H1 (cell line): ENCODE measurements around the gene RASGEF1C. TPM values are rescaled to one million over a fixed set of nuclear protein-coding genes. Genes with fewer than 3 reads are reported as not detected.
A peak's percentile ranks its signal among the peaks of the same experiment; 100 is the strongest.

ENCODE experiments used
- CTCF ChIA-PET: fragments of 300-600 bp; sonication (Branson Sonifier 250); formaldehyde crosslinking; loops from one replicate; lab custom pipeline; 2021; ENCODE audit not compliant: partially characterized antibody; lab: Charles Lee
- POLR2A ChIA-PET: fragments of 300-600 bp; sonication (Branson Sonifier 250); formaldehyde crosslinking; loops from one replicate; lab custom pipeline; 2021; ENCODE audit warnings: inconsistent platforms; ENCODE audit not compliant: partially characterized antibody; lab: Charles Lee
- DNase-seq, 2 experiments: peaks; one replicate each; pipeline versions ENCODE4 v3.0.0 to v3.0.0-alpha.2; 2010 to 2022; ENCODE audit warnings: low spot score in 2 of 2, low read depth in 1 of 2, mixed read lengths in 1 of 2
- FAIRE-seq: peaks from 2 replicates; lab custom pipeline; 2011; peaks lifted over from hg19 to GRCh38; lab: Jason Lieb, UNC
- H2AFZ ChIP-seq: 2 replicates; pipeline ENCODE4 v1.8.1; 2012; ENCODE audit warnings: low read length, inconsistent platforms
- H2AK5ac ChIP-seq: 2 replicates; pipeline ENCODE4 v1.6.1; 2013; ENCODE audit warnings: low read depth, low read length
- H2BK120ac ChIP-seq: replicated peaks from 2 replicates; pipeline ENCODE3; 2013; ENCODE audit warnings: low read depth, low read length, inconsistent platforms
- H2BK12ac ChIP-seq: 2 replicates; pipeline ENCODE4 v1.6.1; 2013; ENCODE audit warnings: low read depth, low read length
- H2BK15ac ChIP-seq: 2 replicates; pipeline ENCODE4 v1.6.1; 2013; ENCODE audit warnings: low read length
- H2BK20ac ChIP-seq: 2 replicates; pipeline ENCODE4 v1.6.1; 2013; ENCODE audit warnings: low read length
- H2BK5ac ChIP-seq: 2 replicates; pipeline ENCODE4 v1.6.1; 2013; ENCODE audit warnings: low read depth, low read length
- H3K14ac ChIP-seq: 2 replicates; pipeline ENCODE4 v1.6.1; 2013; ENCODE audit warnings: inconsistent platforms; ENCODE audit not compliant: insufficient read length
- H3K18ac ChIP-seq: 2 replicates; pipeline ENCODE4 v1.6.1; 2013; ENCODE audit warnings: low read length; ENCODE audit errors: extremely low read depth
- H3K23ac ChIP-seq: 2 replicates; pipeline ENCODE4 v1.6.1; 2013; ENCODE audit warnings: inconsistent platforms; ENCODE audit not compliant: insufficient read length
- H3K23me2 ChIP-seq: 2 replicates; pipeline ENCODE4 v1.6.1; 2013; ENCODE audit warnings: low read depth, low read length
- H3K27ac ChIP-seq: 2 replicates; pipeline ENCODE4 v1.6.1; 2011; ENCODE audit warnings: low read depth, low read length, inconsistent platforms
- H3K27me3 ChIP-seq, 4 experiments: replicated peaks in 1 of 4; 1 replicate in 1 of 4; 2 replicates in 3 of 4; pipeline versions ENCODE4 v1.6.1 to v1.8.1; 2011 to 2013; ENCODE audit warnings: low read length in 3 of 4, mild to moderate bottlenecking in 3 of 4, inconsistent platforms in 2 of 4, mixed read lengths in 2 of 4, moderate library complexity in 1 of 4; ENCODE audit not compliant: control insufficient read depth in 3 of 4, insufficient read depth in 3 of 4; ENCODE audit errors: extremely low read depth in 1 of 4
- H3K36me3 ChIP-seq, 4 experiments: 2 replicates each; pipeline versions ENCODE4 v1.6.1 to v1.8.1; 2011 to 2013; ENCODE audit warnings: mild to moderate bottlenecking in 4 of 4, low read length in 3 of 4, moderate library complexity in 2 of 4, control low read depth in 1 of 4, inconsistent platforms in 1 of 4; ENCODE audit not compliant: insufficient read depth in 4 of 4, control insufficient read depth in 2 of 4
- H3K4ac ChIP-seq: replicated peaks from 2 replicates; pipeline ENCODE3; 2013; ENCODE audit warnings: low read length, low read depth, mixed read lengths, inconsistent platforms; ENCODE audit not compliant: insufficient read length
- H3K4me1 ChIP-seq, 4 experiments: replicated peaks in 1 of 4; 1 replicate in 1 of 4; 2 replicates in 3 of 4; pipeline versions ENCODE4 v1.6.1 to v1.8.1; 2011 to 2013; ENCODE audit warnings: low read length in 3 of 4, inconsistent platforms in 2 of 4, mixed read lengths in 1 of 4; ENCODE audit not compliant: insufficient read depth in 4 of 4, control insufficient read depth in 3 of 4
- H3K4me2 ChIP-seq, 2 experiments: 2 replicates each; pipeline versions ENCODE4 v1.6.1 to v1.8.1; 2011 to 2013; ENCODE audit warnings: low read depth in 2 of 2, low read length in 2 of 2, control low read depth in 1 of 2, inconsistent platforms in 1 of 2, mild to moderate bottlenecking in 1 of 2; ENCODE audit not compliant: insufficient read depth in 1 of 2
- H3K4me3 ChIP-seq, 4 experiments: fragments of 200-600, 300-600 bp in 1 of 4; sonication (generic), shearing (Covaris generic), sonication (Bioruptor Twin) in 1 of 4; 2 replicates each; pipeline versions ENCODE4 v1.5.1 to v1.8.1; 2011 to 2016; ENCODE audit warnings: low read length in 4 of 4, low read depth in 3 of 4, control low read depth in 2 of 4, inconsistent platforms in 2 of 4, mild to moderate bottlenecking in 2 of 4, mixed read lengths in 1 of 4, moderate library complexity in 1 of 4; ENCODE audit not compliant: insufficient read depth in 2 of 4; ENCODE audit errors: extremely low read depth in 1 of 4
- H3K56ac ChIP-seq: replicated peaks from 2 replicates; pipeline ENCODE3; 2013; ENCODE audit warnings: low read depth, mild to moderate bottlenecking, mixed read lengths, low read length, inconsistent platforms; ENCODE audit not compliant: insufficient read length
- H3K79me1 ChIP-seq: 2 replicates; pipeline ENCODE4 v1.6.1; 2013; ENCODE audit warnings: low read depth, low read length, control low read depth
- H3K79me2 ChIP-seq, 2 experiments: 2 replicates each; pipeline versions ENCODE4 v1.6.1 to v1.8.1; 2012 to 2013; ENCODE audit warnings: low read length in 2 of 2, mild to moderate bottlenecking in 2 of 2, inconsistent platforms in 1 of 2; ENCODE audit not compliant: insufficient read depth in 2 of 2, control insufficient read depth in 1 of 2
- H3K9ac ChIP-seq, 4 experiments: replicated peaks in 1 of 4; 1 replicate in 1 of 4; 2 replicates in 3 of 4; pipeline versions ENCODE4 v1.6.1 to v1.8.1; 2011 to 2013; ENCODE audit warnings: low read depth in 3 of 4, low read length in 3 of 4, control low read depth in 2 of 4, mild to moderate bottlenecking in 2 of 4, moderate library complexity in 2 of 4, inconsistent platforms in 1 of 4; ENCODE audit errors: extremely low read depth in 1 of 4
- H3K9me3 ChIP-seq, 2 experiments: 2 replicates each; pipeline versions ENCODE4 v1.6.1 to v1.8.1; 2012 to 2013; ENCODE audit warnings: mild to moderate bottlenecking in 2 of 2, moderate library complexity in 2 of 2, control low read depth in 1 of 2, inconsistent platforms in 1 of 2, low read depth in 1 of 2, low read length in 1 of 2, mixed read lengths in 1 of 2; ENCODE audit not compliant: insufficient read depth in 2 of 2
- H4K20me1 ChIP-seq, 2 experiments: replicated peaks in 1 of 2; 2 replicates each; pipeline versions ENCODE3 to v1.8.1; 2011 to 2013; ENCODE audit warnings: inconsistent platforms in 2 of 2, low read length in 2 of 2, mild to moderate bottlenecking in 1 of 2; ENCODE audit not compliant: insufficient read depth in 2 of 2, control insufficient read depth in 1 of 2
- H4K5ac ChIP-seq: 2 replicates; pipeline ENCODE4 v1.6.1; 2013; ENCODE audit warnings: low read length, low read depth, mixed read lengths, inconsistent platforms; ENCODE audit not compliant: insufficient read length
- H4K8ac ChIP-seq: 2 replicates; pipeline ENCODE4 v1.8.0; 2013; ENCODE audit warnings: mild to moderate bottlenecking, moderate library complexity, low read length, inconsistent platforms; ENCODE audit not compliant: insufficient read depth; ENCODE audit errors: extremely low read depth
- H4K91ac ChIP-seq: replicated peaks from 2 replicates; pipeline ENCODE3; 2013; ENCODE audit warnings: low read length, mixed read lengths, inconsistent platforms; ENCODE audit not compliant: insufficient read length
- CREB1 ChIP-seq: IDR thresholded peaks from 2 replicates; pipeline ENCODE4 v1.6.1; 2012; ENCODE audit warnings: inconsistent platforms
- MAFK ChIP-seq: IDR thresholded peaks from 2 replicates; pipeline ENCODE4 v1.6.1; 2012; ENCODE audit warnings: low read depth, mild to moderate bottlenecking, improper control_type of control experiment, low read length
- PHF8 ChIP-seq: fragments of 200-600 bp; sonication (generic); conservative IDR thresholded peaks from 2 replicates; pipeline ENCODE4 v1.7.1; 2012; ENCODE audit warnings: low read depth, mild to moderate bottlenecking, inconsistent platforms, low read length, moderate library complexity
- POLR2AphosphoS5 ChIP-seq: IDR thresholded peaks from 2 replicates; pipeline ENCODE4 v1.6.1; 2011; ENCODE audit warnings: low read depth, low read length
- SAP30 ChIP-seq: fragments of 300-600 bp; sonication (generic); IDR thresholded peaks from 2 replicates; pipeline ENCODE4 v1.7.1; 2012; ENCODE audit warnings: low read length, moderate library complexity, mild to moderate bottlenecking, inconsistent platforms; ENCODE audit not compliant: insufficient read depth, insufficient replicate concordance
- SP1 ChIP-seq: IDR thresholded peaks from 2 replicates; pipeline ENCODE4 v1.6.1; 2011; ENCODE audit warnings: low read depth, low read length
- WGBS, 2 experiments: shearing (Covaris generic) in 1 of 2; methylation state at CpG; one replicate each; pipeline versions ENCODE4 v1.1.6 to v1.1.7; 2013 to 2015; ENCODE audit warnings: low lambda C conversion rate in 2 of 2, mixed read lengths in 2 of 2, inconsistent platforms in 1 of 2, low coverage in 1 of 2, missing lambda C conversion rate in 1 of 2; ENCODE audit not compliant: insufficient replicate concordance in 2 of 2, insufficient coverage in 1 of 2, insufficient read length in 1 of 2; ENCODE audit errors: extremely low coverage in 1 of 2, missing lambda C conversion rate in 1 of 2; 5-methylcytosine and 5-hydroxymethylcytosine counted together
- polyA plus RNA-seq, 7 experiments: library from polyadenylated mRNA; depleted of rRNA in 3 of 7; stranded (reverse) in 5 of 7; unstranded in 2 of 7; fragments of >200 nt in 5 of 7; fragments of 200-250 nt in 2 of 7; gene quantifications; 1 replicate in 5 of 7; 2 replicates in 1 of 7; 4 replicates in 1 of 7; pipeline versions ENCODE4 v1.2.1 to v1.2.3, GENCODE V29; 2011 to 2013; ENCODE audit warnings: missing spikeins in 2 of 7, mixed read lengths in 2 of 7
- total RNA-seq: library from RNA; stranded (reverse); fragmentation: NEBNext Ultra II Directional; extraction: Animal tissue kit (Norgen Biotek cat#: 25700); gene quantifications from 2 replicates; pipeline ENCODE4 v1.2.1, GENCODE V29; 2021

Gene RASGEF1C
- total and polyA plus RNA-seq, 2 of the 8 experiments (the other 6 are each of a cell fraction or from before 2014, with no cell fraction given) = 0.26 to 0.61 TPM

GRCh38 chr5:180078348-180078747 lies 130.7 kb downstream of the RASGEF1C start:
- ChIA-PET CTCF (interaction anchor here (1.8 kb wide), 1 partner anchor 25 kb away, joined by 4 read pairs; no protein-coding TSS in a partner anchor), POLR2A (no interaction called here)
- no peak for DNase-seq
- Histone ChIP-seq H3K4me3 (no peak overlapping the region), H3K4me1 (peaks cover 3 to 13% (median 6%) of the 10 kb centered on the region in 4 experiments), H4K5ac (no peak overlapping the region), H4K20me1 (no peaks in the 10 kb centered on the region), H3K14ac (no peak overlapping the region), H3K18ac (no peak overlapping the region), H3K23ac (no peak overlapping the region), H2AK5ac (no peak overlapping the region; the same call in 1 of the 2 replicates), H2BK15ac (0 out of 2 replicates have a peak overlapping the region, but pooled peaks have one; percentile 67), H3K27me3 (peaks cover 0 to 8% (median 7%) of the 10 kb centered on the region in 4 experiments; a peak in 4 of 7 replicates), H3K27ac (no peak overlapping the region), H3K79me1 (no peaks in the 10 kb centered on the region), H2BK12ac (no peak overlapping the region; the same call in 1 of the 2 replicates), H4K91ac (no peak overlapping the region), H3K9ac (no peak overlapping the region), H3K56ac (no peak overlapping the region), H3K9me3 (peaks cover 3 to 7% of the 10 kb centered on the region in 2 experiments), H2BK5ac (no peak overlapping the region), H3K4ac (no peak overlapping the region), H2BK20ac (no peak overlapping the region), H2BK120ac (no peak overlapping the region), H3K4me2 (no peak overlapping the region), H3K36me3 (no peaks in the 10 kb centered on the region), H3K23me2 (no peaks in the 10 kb centered on the region), H2AFZ (no peak overlapping the region), H3K79me2 (no peaks in the 10 kb centered on the region), H4K8ac (no peak overlapping the region)
- FAIRE-seq = no peak
- 91% methylated on average over 9 of the region's 9 CpGs; no CpG with 5 or more reads in 1 of the 2 experiments for WGBS, 2 experiments
- TF ChIP-seq SP1 (no peak), POLR2AphosphoS5 (no peak), PHF8 (no peak), SAP30 (no peak), MAFK (no peak), CREB1 (no peak)
